Panc1 (cell line): Measurements from ENCODE around the gene PSAP.

ENCODE experiments used
- CTCF ChIP-seq: fragments of 450-650 bp; IDR thresholded peaks from 2 replicates; pipeline ENCODE4 v1.5.1; 2017; ENCODE audit warnings: mild to moderate bottlenecking
- POLR2AphosphoS5 ChIP-seq: IDR thresholded peaks from 2 replicates; pipeline ENCODE4 v1.6.1; 2012; ENCODE audit warnings: mild to moderate bottlenecking, low read depth, low read length, moderate library complexity
- REST ChIP-seq, 2 experiments: IDR thresholded peaks; 2 replicates each; pipeline ENCODE4 v1.6.1; 2011 to 2012; ENCODE audit warnings: low read depth in 2 of 2, control low read depth in 1 of 2, low read length in 1 of 2, mild to moderate bottlenecking in 1 of 2, moderate library complexity in 1 of 2; ENCODE audit not compliant: insufficient read depth in 1 of 2
- SIN3A ChIP-seq: IDR thresholded peaks from 2 replicates; pipeline ENCODE4 v1.6.1; 2012; ENCODE audit warnings: low read depth, mild to moderate bottlenecking, low read length, moderate library complexity, borderline replicate concordance; ENCODE audit not compliant: insufficient read depth
- TCF7L2 ChIP-seq: IDR thresholded peaks from 2 replicates; pipeline ENCODE4 v1.6.1; 2011; ENCODE audit warnings: mild to moderate bottlenecking, low read depth, low read length, inconsistent platforms

GRCh38 chr10:71797533-71798307 lies 53.3 kb downstream of the PSAP start:
- no peak for TF ChIP-seq CTCF
- no peak for TF ChIP-seq SIN3A
- no peak for TF ChIP-seq REST (IDR thresholded peaks at IDR 0.05; ENCODE audit: insufficient read depth in 1 of 2, low read depth in 2 of 2, low read length in 1 of 2)
- TF ChIP-seq POLR2AphosphoS5, result no peak
- no peak for TF ChIP-seq TCF7L2
